ENCODE measurements around the gene PNPO. TPM values are rescaled to one million over a fixed set of nuclear protein-coding genes. Genes with fewer than 3 reads are reported as not detected.

Gene PNPO
- polyA plus RNA-seq, 1 donor (not counting 4 experiments of a cell fraction or from before 2014, with no cell fraction given): 35.5 TPM

- Histone ChIP-seq H3K4me1 (ENCODE audit: control insufficient read depth, extremely low read depth, insufficient read depth, low read length) (no peaks in the 10 kb centered on the region), H3K9me1 (ENCODE audit: control insufficient read depth, extremely low read depth, insufficient read depth, low read length) (no peaks in the 10 kb centered on the region), H2AFZ (ENCODE audit: control insufficient read depth, low read length) (no peak overlapping the region), H3K36me3 (ENCODE audit: control insufficient read depth in 2 of 2, extremely low read depth in 1 of 2, insufficient read depth in 2 of 2, low read length in 2 of 2) (no peaks in the 10 kb centered on the region), H4K20me1 (ENCODE audit: control insufficient read depth, extremely low read depth, insufficient read depth, low read length) (no peaks in the 10 kb centered on the region), H3K4me3 (ENCODE audit: control insufficient read depth in 2 of 3, extremely low read depth in 1 of 3, insufficient read depth in 2 of 3, low read depth in 1 of 3, low read length in 3 of 3) (no peak overlapping the region), H3K9me3 (ENCODE audit: control insufficient read depth, low read depth, low read length) (no peaks in the 10 kb centered on the region), H3K9ac (ENCODE audit: control insufficient read depth, extremely low read depth, insufficient read depth, low read length) (no peak overlapping the region), H3K27me3 (ENCODE audit: control insufficient read depth, extremely low read depth, insufficient read depth, low read length) (no peaks in the 10 kb centered on the region), H3K4me2 (ENCODE audit: control insufficient read depth, extremely low read depth, insufficient read depth, low read depth, low read length) (no peak overlapping the region), H3K27ac (ENCODE audit: control insufficient read depth, insufficient read depth, low read length) (no peak overlapping the region), H3K79me2 (ENCODE audit: control insufficient read depth, insufficient read depth, low read length) (no peaks in the 10 kb centered on the region)
- TF ChIP-seq, protein P1, sequence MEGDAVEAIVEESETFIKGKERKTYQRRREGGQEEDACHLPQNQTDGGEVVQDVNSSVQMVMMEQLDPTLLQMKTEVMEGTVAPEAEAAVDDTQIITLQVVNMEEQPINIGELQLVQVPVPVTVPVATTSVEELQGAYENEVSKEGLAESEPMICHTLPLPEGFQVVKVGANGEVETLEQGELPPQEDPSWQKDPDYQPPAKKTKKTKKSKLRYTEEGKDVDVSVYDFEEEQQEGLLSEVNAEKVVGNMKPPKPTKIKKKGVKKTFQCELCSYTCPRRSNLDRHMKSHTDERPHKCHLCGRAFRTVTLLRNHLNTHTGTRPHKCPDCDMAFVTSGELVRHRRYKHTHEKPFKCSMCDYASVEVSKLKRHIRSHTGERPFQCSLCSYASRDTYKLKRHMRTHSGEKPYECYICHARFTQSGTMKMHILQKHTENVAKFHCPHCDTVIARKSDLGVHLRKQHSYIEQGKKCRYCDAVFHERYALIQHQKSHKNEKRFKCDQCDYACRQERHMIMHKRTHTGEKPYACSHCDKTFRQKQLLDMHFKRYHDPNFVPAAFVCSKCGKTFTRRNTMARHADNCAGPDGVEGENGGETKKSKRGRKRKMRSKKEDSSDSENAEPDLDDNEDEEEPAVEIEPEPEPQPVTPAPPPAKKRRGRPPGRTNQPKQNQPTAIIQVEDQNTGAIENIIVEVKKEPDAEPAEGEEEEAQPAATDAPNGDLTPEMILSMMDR (optimal IDR thresholded peaks at IDR 0.05 in 1 of 3, IDR thresholded peaks at IDR 0.05 in 1 of 3, conservative IDR thresholded peaks at IDR 0.05 in 1 of 3; ENCODE audit: extremely low read depth in 1 of 3, insufficient read depth in 2 of 3, low read length in 3 of 3): no peak
- no peak for TF ChIP-seq EZH2 (IDR thresholded peaks at IDR 0.05; ENCODE audit: low read length)
- dilution Hi-C loops (cut with MboI; ENCODE audit: extremely low pct_ligation_motif_present, low sequenced_read_pairs): no loop called here
- FAIRE-seq: no peak
- DNase-seq (ENCODE audit: low read depth, low spot score): no peak
These were observed 54.8 kb downstream of the PNPO start for GRCh38 chr17:47996201-47996600.

- no peak for FAIRE-seq
- Histone ChIP-seq H3K9me1 (ENCODE audit: control insufficient read depth, extremely low read depth, insufficient read depth, low read length) (no peaks in the 10 kb centered on the region), H3K4me3 (ENCODE audit: control insufficient read depth in 2 of 3, extremely low read depth in 1 of 3, insufficient read depth in 2 of 3, low read depth in 1 of 3, low read length in 3 of 3) (no peak overlapping the region), H3K9me3 (ENCODE audit: control insufficient read depth, low read depth, low read length) (no peaks in the 10 kb centered on the region), H3K27ac (ENCODE audit: control insufficient read depth, insufficient read depth, low read length) (no peak overlapping the region), H3K79me2 (ENCODE audit: control insufficient read depth, insufficient read depth, low read length) (no peaks in the 10 kb centered on the region), H3K27me3 (ENCODE audit: control insufficient read depth, extremely low read depth, insufficient read depth, low read length) (no peaks in the 10 kb centered on the region), H3K4me2 (ENCODE audit: control insufficient read depth, extremely low read depth, insufficient read depth, low read depth, low read length) (no peak overlapping the region), H3K36me3 (ENCODE audit: control insufficient read depth in 2 of 2, extremely low read depth in 1 of 2, insufficient read depth in 2 of 2, low read length in 2 of 2) (no peaks in the 10 kb centered on the region), H3K4me1 (ENCODE audit: control insufficient read depth, extremely low read depth, insufficient read depth, low read length) (peaks cover 4% of the 10 kb centered on the region), H3K9ac (ENCODE audit: control insufficient read depth, extremely low read depth, insufficient read depth, low read length) (no peak overlapping the region), H4K20me1 (ENCODE audit: control insufficient read depth, extremely low read depth, insufficient read depth, low read length) (no peaks in the 10 kb centered on the region), H2AFZ (ENCODE audit: control insufficient read depth, low read length) (no peak overlapping the region)
- dilution Hi-C loops (cut with MboI; ENCODE audit: extremely low pct_ligation_motif_present, low sequenced_read_pairs): no loop called here
- TF ChIP-seq, protein P1 (optimal IDR thresholded peaks at IDR 0.05 in 1 of 3, IDR thresholded peaks at IDR 0.05 in 1 of 3, conservative IDR thresholded peaks at IDR 0.05 in 1 of 3; ENCODE audit: extremely low read depth in 1 of 3, insufficient read depth in 2 of 3, low read length in 3 of 3): no peak
- no peak for TF ChIP-seq EZH2 (IDR thresholded peaks at IDR 0.05; ENCODE audit: low read length)
- DNase-seq (ENCODE audit: low read depth, low spot score): no peak
These were observed 56.2 kb downstream of the PNPO start for GRCh38 chr17:47997586-47997985.

Data from keratinocyte (primary cell).